HEK293 (cell line): ENCODE measurements around the gene APOL2.

Experiments
- CTCF ChIP-seq: fragments of 450-650 bp; formaldehyde crosslinking; IDR thresholded peaks from 2 replicates; pipeline ENCODE4 v1.5.1; 2016; ENCODE audit warnings: missing biosample characterization, missing genetic modification characterization
- KLF9 ChIP-seq: fragments of 450-650 bp; formaldehyde crosslinking; IDR thresholded peaks from 2 replicates; pipeline ENCODE4 v1.5.1; 2016; ENCODE audit warnings: missing biosample characterization, missing genetic modification characterization, low read depth
- PRDM10 ChIP-seq: fragments of 450-650 bp; formaldehyde crosslinking; IDR thresholded peaks from 2 replicates; pipeline ENCODE4 v1.5.1; 2016; ENCODE audit warnings: missing biosample characterization, missing genetic modification characterization
- SP7 ChIP-seq: fragments of 450-650 bp; formaldehyde crosslinking; IDR thresholded peaks from 2 replicates; pipeline ENCODE4 v1.5.1; 2016; ENCODE audit warnings: missing biosample characterization, missing genetic modification characterization
- TCF7L2 ChIP-seq: IDR thresholded peaks from 2 replicates; pipeline ENCODE4 v1.6.1; 2011; ENCODE audit warnings: low read depth, mild to moderate bottlenecking, inconsistent platforms, low read length, moderate library complexity, borderline replicate concordance
- ZBTB11 ChIP-seq: fragments of 450-650 bp; formaldehyde crosslinking; conservative IDR thresholded peaks from 2 replicates; pipeline ENCODE4 v1.5.1; 2016; ENCODE audit warnings: low read depth, missing biosample characterization, missing genetic modification characterization
- ZNF132 ChIP-seq: fragments of 450-650 bp; formaldehyde crosslinking; IDR thresholded peaks from 2 replicates; pipeline ENCODE4 v1.5.1; 2017; ENCODE audit warnings: missing biosample characterization, missing genetic modification characterization, borderline replicate concordance
- ZNF133 ChIP-seq: fragments of 450-650 bp; formaldehyde crosslinking; IDR thresholded peaks from 2 replicates; pipeline ENCODE4 v1.5.1; 2016; ENCODE audit warnings: missing biosample characterization, missing genetic modification characterization
- ZNF24 ChIP-seq: fragments of 450-650 bp; formaldehyde crosslinking; IDR thresholded peaks from 2 replicates; pipeline ENCODE4 v1.5.1; 2016; ENCODE audit warnings: missing biosample characterization, missing genetic modification characterization
- ZNF423 ChIP-seq: fragments of 450-650 bp; formaldehyde crosslinking; IDR thresholded peaks from 2 replicates; pipeline ENCODE4 v1.5.1; 2016; ENCODE audit warnings: missing biosample characterization, missing genetic modification characterization
- ZNF449 ChIP-seq: fragments of 450-650 bp; formaldehyde crosslinking; IDR thresholded peaks from 2 replicates; pipeline ENCODE4 v1.5.1; 2017; ENCODE audit warnings: missing biosample characterization, mild to moderate bottlenecking, missing genetic modification characterization, moderate library complexity
- ZNF707 ChIP-seq: fragments of 450-650 bp; formaldehyde crosslinking; IDR thresholded peaks from 2 replicates; pipeline ENCODE4 v1.5.1; 2016; ENCODE audit warnings: missing biosample characterization, missing genetic modification characterization
- TF ChIP-seq, protein P1 (sequence below): IDR thresholded peaks from 2 replicates; pipeline ENCODE4 v1.6.1; 2011; ENCODE audit warnings: mild to moderate bottlenecking, low read depth, low read length, borderline replicate concordance

GRCh38 chr22:36204001-36204631 lies 35.2 kb downstream of the APOL2 start:
- TF ChIP-seq PRDM10 (tag by site-specific recombination): no peak
- no peak for TF ChIP-seq ZNF423
- TF ChIP-seq SP7 (tag by site-specific recombination): no peak
- no peak for TF ChIP-seq ZNF449
- TF ChIP-seq, protein P1, sequence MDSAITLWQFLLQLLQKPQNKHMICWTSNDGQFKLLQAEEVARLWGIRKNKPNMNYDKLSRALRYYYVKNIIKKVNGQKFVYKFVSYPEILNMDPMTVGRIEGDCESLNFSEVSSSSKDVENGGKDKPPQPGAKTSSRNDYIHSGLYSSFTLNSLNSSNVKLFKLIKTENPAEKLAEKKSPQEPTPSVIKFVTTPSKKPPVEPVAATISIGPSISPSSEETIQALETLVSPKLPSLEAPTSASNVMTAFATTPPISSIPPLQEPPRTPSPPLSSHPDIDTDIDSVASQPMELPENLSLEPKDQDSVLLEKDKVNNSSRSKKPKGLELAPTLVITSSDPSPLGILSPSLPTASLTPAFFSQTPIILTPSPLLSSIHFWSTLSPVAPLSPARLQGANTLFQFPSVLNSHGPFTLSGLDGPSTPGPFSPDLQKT: no peak
- no peak for TF ChIP-seq ZNF133 (tag by site-specific recombination)
- TF ChIP-seq TCF7L2: no peak
- TF ChIP-seq ZNF707 (tag by site-specific recombination): no peak
- no peak for TF ChIP-seq CTCF (tag by site-specific recombination)
- TF ChIP-seq KLF9 (tag by site-specific recombination): no peak
- no peak for TF ChIP-seq ZBTB11 (tag by site-specific recombination)
- no peak for TF ChIP-seq ZNF24
- TF ChIP-seq ZNF132 (tag by site-specific recombination): no peak
